Stimulated activated CD8-positive, alpha-beta memory T cell treated with anti-CD3 and anti-CD28 coated beads, Interleukin-2, amount 100 ng/mL, for 48 hours (primary cell): ENCODE measurements around the gene KNTC1.
"Not testable (repeated sequence)": the region's sequence is repeated elsewhere in the genome, so short reads cannot be mapped to it uniquely, and the experiment has no call there.

Experiments used
- DNase-seq, 2 donors: peaks; one replicate each; pipeline ENCODE4 v3.0.0-alpha.2; 2020; ENCODE audit warnings: low read depth in 2 of 2

Gene KNTC1

DNA sequence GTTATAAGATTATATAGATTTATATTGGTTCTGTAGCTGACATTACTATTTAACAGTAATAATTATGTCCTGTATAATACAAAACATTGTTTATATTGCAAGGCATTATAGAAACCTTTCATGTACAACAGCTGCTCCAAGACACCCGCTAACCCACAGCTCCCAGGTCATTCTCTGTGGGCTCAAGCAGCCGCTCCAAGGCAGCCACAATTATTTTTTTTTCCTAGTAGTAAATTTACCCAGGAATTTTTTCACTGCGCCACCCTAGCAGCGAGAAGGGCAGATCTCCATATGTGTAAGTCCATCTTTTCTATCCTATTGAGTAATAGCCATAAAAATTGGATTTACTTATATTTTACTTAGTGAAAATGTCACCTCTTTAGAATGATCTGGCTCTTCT is 36.3 kb downstream of the KNTC1 start:
- no peak for DNase-seq

DNA sequence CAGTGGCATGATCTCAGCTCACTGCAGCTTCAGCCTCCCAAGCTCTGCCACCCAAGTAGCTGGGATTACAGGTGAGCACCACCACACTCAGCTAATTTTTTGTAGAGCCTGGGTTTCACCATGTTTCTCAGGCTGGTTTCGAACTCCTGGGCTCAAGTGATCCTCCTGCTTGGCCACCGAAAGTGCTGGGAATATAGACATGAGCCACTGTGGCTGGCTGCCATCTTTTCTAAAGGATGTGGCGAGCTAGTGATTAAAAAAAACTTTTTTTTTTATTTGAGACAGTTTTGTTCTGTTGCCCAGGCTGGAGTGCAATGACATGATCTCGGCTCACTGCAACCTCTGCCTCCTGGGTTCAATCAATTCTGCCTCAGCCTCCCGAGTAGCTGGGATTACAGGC is 39.8 kb downstream of the KNTC1 start:
- not testable (repeated sequence) for DNase-seq

- no peak for DNase-seq
Observed at GRCh38 chr12:122569288-122569687, 42.2 kb downstream of the KNTC1 start.

- DNase-seq: not testable (repeated sequence)
Observed at GRCh38 chr12:122570006-122570405, 43.0 kb downstream of the KNTC1 start.

- DNase-seq: no peak
Observed at GRCh38 chr12:122571821-122572220, 44.8 kb downstream of the KNTC1 start.

GRCh38 chr12:122583294-122583693 is 56.2 kb downstream of the KNTC1 start:
- DNase-seq: not testable (repeated sequence)

DNA sequence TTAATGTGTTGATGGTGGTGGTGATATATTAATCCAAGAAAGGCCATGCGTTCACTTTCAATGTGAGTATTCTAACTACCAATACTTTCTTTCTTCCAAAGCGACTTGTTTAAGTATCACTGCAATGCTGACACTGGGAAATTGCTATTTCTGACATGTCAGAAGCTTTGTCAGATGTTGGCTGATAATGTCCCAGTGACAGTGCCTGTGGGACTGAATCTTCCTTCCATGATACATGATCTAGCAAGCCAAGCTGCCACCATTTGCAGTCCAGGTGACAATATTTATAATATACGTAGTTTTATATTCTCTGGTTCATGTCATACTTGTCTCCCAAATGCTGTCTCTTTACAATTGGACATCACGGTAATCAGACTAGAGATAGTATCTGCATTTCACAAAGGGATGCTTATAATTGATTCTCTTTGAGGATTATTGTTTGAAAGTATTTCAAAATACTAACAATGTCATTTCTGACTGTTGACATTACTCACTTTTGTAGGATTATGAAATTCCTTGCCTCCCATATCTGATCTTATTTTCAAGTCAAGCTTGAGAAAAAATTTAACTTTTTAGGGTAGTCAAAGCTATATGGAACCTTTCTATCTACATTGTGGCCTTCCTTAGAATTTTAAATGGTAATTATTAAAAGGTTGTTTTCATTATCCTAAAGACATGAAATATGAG is 57.3 kb downstream of the KNTC1 start:
- no peak for DNase-seq

DNA sequence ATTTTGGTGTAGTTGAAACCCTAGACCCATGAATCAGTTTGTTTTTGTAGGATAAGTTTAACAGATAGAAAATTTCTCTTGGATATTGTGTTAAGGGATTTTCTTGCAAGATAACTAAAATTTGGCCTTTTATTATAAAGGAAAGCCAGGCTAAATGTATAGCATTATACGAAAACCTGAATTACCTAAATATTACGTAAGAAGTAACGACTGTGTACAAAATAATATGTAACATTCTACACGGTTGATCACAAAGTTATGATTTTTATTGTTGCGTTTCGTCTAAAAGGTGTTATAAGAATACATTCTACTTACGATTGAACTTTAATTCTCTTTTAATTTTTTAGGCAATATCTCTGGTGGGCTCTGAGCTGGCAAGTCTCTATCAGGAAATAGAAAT is 63.9 kb downstream of the KNTC1 start:
- no peak for DNase-seq

DNA sequence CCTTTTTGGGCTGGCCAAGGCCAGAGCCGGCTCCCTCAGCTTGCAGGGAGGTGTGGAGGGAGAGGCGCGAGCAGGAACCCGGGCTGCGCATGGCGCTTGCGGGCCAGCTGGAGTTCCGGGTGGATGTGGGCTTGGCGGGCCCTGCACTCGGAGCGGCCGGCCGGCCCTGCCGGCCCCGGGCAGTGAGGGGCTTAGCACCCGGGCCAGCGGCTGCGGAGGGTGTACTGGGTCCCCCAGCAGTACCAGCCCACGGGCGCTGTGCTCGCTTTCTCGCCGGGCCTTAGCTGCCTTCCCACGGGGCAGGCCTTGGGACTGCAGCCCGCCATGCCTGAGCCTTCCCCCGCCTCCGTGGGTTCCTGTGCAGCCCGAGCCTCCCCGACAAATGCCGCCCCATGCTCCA is 64.9 kb downstream of the KNTC1 start:
- not testable (repeated sequence) for DNase-seq

- not testable (repeated sequence) for DNase-seq
Observed at GRCh38 chr12:122592543-122592942, 65.5 kb downstream of the KNTC1 start.

GRCh38 chr12:122593910-122594309 is 66.9 kb downstream of the KNTC1 start:
- no peak for DNase-seq

DNA sequence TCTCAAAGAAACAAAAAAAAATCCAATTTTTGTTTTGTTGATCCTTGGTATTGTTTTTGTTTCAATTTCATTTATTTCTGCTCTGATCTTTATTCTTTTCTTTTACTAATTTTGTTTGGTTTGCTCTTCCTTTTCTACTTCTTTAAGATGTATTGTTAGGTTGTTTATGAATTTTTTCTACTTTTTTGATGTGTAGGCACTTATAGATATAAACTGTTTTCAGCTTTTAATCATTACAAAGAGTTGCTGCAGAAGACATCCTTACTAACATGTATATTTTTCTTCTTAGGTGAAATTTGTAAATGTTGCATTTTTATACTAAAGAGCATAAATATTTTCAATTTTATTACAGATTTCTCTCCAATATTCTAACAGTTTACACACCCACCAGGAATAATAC is 69.8 kb downstream of the KNTC1 start:
- no peak for DNase-seq

GRCh38 chr12:122602456-122602855 is 75.4 kb downstream of the KNTC1 start:
- DNase-seq: no peak

DNA sequence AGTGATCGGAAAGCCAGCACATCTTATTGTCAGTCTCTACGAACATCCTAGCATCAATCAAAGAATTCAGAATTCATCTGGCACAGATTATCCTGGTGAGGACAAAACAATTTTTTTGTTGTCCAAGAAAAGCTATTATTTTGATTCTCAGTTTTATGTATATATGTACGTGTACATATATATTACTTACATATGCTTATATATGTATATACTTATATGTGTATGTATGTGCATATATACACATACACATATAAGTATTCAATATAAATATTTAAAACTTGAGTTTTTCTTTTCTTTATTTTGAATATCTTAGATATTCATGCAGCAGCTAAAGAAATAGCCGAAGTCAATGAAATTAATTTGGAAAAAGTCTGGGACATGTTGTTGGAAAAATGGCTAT is 77.9 kb downstream of the KNTC1 start:
- no peak for DNase-seq

GRCh38 chr12:122609732-122610131 is 82.7 kb downstream of the KNTC1 start:
- no peak for DNase-seq

GRCh38 chr12:122610207-122610606 is 83.2 kb downstream of the KNTC1 start:
- no peak for DNase-seq

DNA sequence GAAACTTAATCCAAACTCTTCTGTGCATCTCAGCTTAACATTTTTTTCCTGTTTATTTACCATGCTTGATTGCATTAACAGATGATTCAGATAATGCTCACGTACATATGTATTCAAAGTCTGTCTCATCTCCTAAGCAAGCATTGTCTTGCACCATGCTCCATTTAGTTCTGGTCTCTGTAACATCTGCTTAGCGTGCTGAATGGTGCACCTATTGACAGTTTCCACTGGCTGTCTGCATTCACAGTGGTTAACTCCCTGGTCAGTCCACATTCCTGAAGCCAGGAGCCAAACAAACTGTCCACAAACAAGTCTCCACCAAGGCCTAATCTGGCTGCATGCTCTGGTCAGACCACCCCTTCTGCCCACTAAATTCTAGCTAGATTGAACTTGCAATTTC is 83.9 kb downstream of the KNTC1 start:
- no peak for DNase-seq

DNA sequence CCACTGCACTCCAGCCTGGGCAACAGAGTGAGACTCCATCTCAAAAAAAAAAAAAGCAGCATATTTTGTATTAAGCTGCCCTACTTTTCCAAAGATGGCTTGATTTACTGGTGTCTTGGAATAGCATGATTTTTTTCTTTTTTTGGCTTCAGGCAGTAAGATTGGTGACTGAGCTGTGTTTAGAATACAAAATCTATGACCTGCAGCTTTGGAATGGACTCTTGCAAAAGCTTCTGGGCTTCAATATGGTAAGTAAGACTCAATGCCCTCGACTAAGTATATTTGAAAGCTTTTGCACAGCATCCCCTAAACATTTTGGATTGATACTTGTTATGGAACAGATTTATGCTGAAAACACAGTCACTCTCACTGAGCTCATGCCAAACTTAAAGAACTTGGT is 87.8 kb downstream of the KNTC1 start:
- DNase-seq: no peak

- no peak for DNase-seq
Observed at GRCh38 chr12:122615780-122616179, 88.7 kb downstream of the KNTC1 start.

DNA sequence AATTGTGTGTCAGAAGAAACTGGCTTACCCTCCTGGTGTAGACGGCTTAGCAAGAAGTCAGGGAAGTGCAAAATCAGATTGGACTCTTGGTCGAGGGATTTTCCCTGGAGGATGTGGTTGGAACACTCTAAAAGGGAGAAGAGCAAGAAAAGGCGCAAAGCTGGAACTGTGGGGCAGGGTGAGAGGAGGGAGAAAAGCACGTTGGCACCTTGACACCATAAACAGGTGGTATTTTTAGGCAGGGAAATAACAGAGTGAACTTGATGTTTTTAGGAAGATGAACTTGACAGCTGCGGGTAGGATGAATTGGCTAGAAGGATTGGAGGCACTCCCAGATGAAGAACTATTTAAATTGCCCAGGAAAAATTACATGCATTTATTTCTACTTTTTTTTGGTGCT is 108.4 kb downstream of the KNTC1 start:
- DNase-seq: no peak

DNA sequence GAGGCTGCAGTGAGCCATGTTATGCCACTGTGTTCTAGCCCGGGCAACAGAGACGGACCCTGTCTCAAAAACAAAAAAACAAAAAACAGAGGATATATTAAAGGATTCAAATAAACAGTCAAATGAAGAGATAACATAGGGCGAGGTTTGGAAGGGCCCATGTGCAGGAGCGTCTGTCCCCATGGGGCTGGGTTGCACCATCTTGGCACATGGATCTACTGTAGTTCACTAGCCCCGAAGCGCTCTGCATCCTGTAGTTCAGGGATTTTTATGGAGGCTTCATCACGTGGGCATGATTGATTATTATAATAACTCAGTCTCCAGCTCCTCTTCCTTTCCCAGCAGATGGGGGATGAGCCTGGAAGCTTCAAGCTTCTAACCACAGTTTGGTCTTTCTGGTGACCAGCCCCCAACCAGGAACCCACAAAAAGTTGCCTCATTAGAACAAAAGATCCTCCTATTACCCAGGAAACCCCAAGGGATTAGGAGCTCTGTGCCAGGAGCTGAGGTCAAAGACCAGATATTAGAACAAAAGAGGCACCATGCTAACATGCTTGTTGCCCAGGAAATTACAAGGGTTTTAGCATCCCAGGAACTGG is 116.3 kb downstream of the KNTC1 start:
- no peak for DNase-seq

DNA sequence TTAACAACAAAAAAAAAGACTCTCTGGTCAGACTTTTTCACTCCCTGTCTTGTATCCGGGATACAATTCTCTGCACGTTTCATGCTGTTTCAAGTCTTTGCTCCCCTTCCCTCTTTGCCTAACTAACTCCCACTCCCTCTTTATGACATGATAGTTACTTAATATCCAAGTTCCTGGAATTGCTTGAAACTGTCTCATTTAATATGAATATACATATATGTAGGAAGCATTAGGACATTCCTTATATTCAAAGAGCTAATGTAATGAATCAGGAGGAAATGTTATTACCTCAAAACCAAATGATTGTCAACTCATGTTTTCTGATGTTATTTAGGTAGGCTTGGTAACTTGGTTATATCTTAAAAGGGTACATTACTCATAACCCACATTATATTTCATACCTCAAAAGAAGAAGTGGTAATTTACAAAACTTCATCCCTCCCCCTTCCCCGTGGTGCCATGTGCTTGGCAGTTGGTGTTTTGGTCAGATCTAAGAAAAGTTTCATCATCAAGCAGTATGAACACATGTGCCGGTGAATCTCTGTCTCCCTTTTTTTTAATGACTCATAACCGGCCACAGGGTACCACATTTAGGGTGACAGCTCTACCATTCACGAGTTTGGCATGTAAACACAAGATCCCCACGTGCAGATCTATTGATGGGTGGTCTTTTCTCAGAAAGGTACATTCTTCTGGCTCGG is 119.6 kb downstream of the KNTC1 start:
- DNase-seq: peak; percentile 20 to 38
